GM21423 (cell line): Measurements from ENCODE around the gene HOXA3.

Source experiments
- ATAC-seq: cut with Tn5 transposase; IDR thresholded peaks from one replicate; pipeline ENCODE4 v1.9.1; 2021; ENCODE audit warnings: mild to moderate bottlenecking, moderate library complexity; ENCODE audit not compliant: unreplicated experiment

HOXA3 gene

DNA sequence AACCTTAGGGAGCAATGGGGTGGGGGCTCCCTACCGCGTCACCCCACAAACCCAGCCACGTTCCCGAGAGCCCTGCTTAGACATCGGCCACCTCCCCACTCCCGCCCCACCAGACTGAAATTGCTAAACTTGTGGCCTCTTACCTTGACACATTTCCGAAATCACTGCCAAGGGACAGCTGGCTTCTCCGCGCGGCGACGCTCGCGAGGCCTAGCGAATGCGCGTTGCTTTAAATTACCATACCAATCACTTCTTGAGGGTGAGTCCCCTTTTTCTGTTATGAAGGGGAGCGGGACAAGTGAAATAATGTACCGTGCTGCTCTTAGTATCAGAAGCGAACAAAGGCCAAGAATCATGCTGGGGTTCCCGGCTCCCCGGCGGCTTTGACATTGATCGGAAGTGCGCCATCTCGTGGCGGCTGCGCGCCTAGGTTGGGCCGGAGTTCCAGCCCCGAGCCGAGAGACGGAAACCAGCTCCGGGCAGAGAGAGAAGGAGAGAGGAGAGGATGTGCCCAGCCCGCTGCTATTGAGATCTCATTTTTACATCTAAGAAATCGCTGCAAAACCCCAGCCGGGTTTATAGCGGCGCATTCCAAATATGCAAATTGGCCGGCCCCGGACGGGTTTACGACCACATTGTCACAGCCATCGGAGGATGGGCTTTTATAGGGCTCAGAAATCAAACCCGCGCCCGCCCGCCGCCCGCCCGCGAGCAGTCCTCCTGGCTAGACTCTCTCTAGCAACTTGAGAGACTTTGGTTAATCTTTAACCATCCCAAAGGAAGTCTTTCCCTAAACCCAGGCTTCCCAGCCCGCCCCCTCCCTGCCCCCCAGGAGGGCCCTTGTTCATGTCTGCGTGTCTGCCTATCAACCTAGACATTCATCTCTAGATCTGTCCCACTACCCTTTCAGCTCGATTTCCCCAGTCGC is 27.4 kb upstream of the HOXA3 start:
- no peak for ATAC-seq

DNA sequence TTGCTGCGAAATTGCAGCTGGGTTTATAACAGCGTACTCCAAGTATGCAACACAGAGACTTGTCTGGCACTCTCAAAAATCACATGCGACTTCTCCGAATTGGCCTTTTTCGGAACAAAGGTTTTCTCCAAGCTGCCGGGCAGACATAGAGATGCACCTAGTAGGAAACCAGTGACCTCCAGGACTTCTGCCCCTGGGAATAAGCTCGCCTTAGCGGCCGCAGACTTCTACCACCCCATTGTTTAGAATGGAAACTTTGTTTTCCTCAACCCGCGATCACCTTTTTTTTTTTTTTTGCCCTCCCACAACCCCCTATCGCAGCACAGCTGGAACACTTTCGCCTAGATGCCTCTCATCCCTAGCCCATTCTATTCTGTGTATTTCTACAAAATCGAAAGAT is 26.6 kb upstream of the HOXA3 start:
- ATAC-seq = no peak

DNA sequence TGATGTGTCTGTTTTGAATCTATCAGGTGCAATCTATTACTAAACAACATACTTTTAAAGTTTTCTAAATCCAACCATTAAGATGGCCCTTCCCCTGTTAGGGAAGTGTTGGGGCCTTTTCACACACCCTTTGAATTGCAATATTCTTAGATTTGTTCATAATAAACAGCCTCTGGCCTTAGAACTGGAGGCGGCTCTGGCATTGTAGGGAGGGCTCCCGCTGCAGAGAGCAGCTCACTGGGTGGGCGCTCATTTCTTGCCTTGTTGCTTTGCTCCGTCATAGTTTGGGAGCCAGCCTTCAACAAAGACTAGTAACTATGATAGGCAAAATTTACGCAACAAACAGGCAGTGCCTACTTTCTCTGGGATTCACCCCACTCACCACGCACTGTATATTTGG is 26.0 kb upstream of the HOXA3 start:
- ATAC-seq = no peak

DNA sequence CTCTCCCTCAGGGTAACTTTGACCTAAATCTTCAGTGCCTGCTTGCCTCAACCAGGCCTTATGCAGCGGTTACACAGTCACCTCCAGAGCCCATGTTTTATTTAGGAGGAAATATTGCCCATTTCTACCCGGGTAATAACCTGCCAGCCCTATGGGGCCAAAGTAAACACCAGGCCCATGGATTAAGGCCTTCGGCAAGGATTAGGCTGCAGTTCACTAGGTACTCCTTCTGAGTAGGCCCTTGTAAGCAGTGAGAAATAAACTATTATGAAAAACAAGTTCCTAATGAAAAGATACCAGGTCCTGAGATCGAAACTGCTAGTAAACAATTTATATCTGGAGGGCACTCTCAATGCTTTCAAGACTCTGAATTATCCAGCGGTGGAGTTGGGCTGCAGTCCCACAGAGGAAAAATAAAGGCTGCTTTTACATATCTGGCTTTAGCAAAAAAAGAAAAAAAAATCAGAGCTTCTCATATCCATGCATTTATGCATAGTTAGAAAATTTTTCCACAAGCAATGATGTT is 25.5 kb upstream of the HOXA3 start:
- ATAC-seq = no peak

DNA sequence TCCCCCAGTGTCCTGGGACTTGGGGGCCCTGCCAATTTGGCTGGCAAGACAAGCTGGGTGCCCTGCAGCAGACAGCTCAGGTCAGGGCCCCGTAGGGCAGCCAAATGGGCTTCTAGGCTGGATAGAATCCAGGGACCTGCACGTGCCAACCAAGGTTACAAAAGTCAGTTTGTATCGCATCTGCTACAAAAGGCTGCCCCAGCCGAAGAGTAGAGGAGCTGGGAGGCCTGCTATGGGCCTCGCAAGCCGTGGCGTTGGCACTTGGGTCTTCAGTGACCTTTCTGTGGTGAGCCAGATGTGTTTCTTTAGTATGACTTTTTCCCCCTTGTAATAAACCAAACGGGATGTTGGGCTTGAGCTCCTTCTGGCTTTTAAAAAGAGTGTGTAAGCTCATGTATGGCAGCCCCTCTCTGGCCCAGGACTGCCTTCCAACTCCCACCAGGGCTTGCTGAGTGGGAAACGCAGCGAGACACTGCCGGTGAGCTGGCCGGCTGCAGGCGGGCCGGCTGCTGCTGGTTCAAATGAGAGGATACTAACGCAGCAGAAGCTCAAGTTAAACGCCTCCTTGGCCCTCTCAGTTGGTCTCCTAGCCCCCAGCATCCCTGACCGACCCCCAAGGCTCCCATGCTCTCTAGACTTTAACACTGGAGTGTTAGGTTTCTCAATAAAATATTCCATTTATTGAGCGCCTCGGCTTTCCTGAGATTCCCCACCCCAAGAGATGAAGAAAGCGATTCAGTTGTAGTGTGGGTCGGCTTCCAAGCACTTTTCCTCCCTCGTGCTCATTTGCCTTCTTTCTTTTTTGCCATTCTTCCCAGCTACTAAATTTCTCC is 24.8 kb upstream of the HOXA3 start:
- ATAC-seq = no peak

DNA sequence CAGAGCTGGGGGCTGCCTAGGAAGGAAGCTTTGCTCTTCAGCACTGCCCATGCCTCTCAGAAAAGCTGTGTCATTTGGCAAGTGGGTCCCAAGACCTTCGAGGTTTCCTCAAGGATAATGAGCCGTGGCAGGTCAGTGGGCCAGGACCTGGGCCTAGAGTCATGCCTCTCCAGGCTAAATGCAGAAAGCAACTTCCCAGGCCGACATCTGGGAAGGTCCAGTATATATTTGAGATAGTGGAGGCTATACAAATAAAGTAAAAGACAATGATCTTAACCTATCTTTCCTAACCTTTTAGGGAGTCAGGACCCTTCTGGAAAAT is 24.1 kb upstream of the HOXA3 start:
- no peak for ATAC-seq

DNA sequence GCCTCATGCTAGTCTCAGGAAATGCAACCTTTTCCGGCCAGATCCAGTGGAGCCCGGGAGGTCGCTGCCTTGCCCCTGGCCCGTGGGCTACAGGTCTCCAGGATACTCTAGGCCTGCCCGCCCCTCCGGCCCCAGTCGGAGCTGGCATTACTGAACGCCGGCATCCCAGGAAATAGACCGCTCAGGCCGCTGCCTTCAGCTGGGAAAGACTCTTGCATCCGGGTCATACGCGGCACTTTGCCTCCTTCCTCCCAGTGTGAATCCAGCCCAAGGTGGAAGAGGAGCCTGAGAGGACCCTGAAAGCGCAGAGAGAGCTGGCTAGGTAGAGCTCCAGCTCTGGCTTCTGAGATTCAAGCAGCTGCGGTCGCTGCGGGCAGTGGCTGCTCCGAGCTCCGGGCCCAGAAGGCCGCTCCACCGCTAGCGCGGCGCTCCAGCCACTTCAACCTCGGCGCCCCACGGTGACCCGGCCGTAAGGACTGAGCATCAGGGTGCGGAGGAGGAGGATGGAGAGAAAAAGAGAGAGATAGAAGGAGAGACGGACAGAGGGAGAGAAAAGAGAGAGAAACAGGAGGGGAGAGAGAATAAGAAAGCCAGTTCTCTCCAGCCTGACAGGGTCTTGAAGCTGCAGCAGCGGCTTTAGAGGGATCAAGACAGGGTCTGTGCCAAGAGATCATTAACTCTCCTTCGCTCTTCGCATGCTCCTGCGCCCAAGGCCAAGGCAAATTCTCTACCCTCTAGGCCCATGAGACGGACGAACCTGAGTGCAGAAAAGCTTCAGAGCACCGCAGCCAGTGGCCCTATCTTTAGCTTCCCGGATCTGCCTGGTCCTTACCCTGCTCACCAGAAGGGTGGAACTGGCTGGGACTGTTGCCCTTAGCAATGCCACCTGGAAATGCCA is 23.5 kb upstream of the HOXA3 start:
- ATAC-seq = no peak

DNA sequence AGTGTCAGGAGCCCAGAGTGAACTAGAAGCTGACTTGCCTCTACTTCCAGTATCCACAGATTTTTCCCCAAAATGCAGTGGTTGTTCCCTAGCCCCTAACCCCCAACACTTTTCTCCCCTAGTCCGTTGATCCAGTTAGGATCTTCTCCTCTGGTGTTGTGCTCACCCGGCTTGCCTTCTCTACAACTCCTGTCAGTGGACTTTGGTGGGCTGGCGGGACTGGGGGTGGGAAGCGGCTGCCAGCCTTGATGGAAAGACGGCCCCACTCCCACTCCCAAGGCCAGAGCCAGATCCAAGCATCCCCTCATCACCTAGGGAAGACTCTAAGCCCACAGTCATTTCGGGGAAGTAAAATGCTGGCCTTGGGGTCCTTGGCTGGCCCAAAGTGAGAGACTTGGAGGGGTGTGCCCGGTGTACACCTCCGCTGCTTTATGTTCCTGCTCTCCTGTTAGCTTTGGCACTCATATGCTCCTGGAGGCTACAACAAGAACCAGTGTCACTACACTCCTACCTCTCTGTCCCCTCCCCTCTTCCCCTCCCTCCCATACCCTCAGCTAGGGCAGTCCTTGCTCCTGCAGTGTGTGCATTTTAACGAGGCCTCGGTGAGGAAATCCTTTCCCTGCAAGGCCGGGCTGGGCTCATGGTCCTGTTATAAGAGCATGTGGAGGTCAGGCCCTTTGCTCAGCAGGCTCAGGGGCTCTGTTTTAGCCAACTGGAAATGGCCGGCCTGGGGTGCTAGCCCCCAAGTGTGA is 22.7 kb upstream of the HOXA3 start:
- no peak for ATAC-seq

DNA sequence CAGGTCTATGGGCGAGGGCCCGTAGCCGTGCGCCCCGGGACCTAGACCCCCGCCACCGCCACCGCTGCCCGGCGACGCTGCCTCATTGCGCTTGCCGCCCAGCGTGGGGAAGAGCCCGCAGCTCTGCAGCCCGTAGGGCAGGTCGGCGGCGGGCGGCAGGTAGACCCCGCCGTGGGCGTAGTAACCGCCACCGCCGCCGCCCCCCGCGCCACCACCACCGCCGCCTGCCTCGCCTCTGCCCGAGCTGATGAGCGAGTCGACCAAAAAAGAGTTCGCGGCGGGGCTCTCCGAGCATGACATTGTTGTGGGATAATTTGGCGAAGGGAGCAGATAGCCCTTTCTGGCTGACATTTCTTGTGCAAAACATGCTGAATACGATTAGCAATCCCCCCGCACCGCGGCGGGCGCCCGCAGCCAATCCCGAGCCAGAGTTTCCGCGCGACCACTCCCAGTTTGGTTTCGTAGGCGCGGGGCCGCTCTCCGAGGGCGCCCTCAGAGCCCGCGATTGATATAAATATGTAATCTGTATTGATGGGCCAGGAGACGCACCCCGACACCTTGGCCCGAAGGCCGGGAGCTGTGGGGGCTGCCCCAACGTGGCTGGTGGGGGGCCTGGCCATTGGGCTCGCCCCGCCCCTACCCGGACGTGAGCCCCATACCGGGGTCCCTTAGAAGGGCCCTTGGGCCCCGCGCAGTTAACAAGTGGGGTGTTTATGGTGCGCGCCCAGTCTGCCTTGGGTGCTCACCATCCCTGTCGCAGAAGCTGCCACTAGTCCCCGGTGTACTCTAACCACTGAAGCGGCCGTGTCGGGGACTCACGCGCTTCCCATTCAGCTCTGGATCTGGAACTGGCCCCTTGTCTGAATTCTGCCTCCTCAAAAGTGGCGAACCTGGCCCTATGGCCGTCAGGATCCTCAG is 21.8 kb upstream of the HOXA3 start, which contains the start of gene HOXA10:
Gene HOXA10, minus strand, starts transcription at position 365 of the 918 bp plus-strand sequence. Its CDS starts 14 bp downstream, at position 351.
- no peak for ATAC-seq

DNA sequence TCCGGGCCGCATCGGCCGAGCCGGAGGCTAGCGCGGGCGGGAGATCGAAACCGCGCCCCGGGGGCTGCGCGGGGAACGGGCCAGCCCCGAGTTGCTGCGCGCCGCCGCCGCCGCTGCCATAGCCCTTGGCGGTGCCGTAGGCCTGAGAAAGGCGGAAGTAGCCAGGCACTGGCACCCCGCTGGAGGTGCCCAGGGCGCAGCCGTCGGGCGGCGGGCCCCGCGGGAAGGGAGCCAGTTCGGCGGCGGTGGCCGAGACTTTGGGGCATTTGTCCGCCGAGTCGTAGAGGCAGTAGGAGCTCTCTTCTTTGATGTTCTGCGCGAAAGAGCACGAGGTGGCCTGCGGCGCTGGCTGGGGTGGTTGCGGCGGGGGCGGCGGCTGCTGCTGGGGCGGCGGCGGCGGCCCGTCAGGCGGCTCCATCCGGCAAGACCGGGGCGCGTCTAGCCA is 21.1 kb upstream of the HOXA3 start:
- ATAC-seq = no peak

DNA sequence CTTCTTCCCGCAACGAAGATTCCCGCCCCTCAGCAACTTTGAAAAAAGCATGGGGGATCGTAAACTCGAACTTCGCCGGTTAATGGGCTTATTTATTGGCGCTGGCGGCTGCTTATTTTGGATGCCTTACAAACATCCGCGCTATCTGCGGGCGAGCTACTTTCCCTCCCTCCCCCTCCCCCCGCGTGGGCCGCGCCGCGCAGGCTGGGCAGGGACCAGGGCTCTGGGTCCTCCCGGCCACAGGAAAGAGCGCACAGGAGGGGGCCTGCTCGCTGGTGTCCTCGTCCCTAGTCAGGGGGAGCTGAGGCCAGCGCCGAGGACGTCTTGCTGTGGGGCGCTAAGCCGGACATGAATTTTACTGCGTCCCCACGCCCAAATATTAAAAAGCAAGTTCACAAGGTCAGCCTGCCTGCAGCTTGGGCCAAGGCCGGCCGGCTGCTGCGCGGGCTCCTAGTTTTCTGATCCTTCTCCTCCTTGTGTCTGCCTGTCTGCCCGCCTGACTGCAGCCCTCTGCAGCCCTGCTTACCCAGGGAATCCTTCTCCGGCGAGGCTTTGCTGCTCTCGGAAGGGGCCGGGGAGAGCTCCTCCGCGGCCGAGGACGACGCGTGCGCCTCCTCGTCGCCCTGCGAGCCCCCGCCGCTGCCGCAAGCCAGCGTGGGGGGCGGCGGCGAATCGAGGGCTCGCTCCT is 20.6 kb upstream of the HOXA3 start:
- ATAC-seq = no peak

DNA sequence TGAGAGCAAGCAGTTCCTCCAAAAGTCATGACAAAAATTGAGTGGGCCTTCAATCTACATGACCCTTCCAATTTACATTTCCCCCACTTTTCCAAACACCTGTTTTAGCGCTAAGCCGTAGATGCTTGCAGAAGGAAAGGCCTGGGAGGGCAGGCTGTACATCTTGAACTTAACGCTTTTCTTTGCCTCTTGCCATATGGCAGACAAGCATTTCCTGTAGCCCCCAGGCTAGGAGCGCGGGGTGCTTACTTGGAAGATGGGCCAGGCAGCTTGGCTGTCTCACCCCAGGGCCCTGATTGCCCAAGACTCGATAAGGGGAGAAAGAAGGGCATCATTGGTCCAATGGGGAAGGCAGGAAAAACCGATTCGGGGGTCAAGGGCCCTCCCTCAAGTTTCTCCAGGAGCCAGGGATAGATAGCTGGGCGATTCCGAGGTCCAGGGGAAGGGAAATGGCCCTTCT is 20.0 kb upstream of the HOXA3 start:
- no peak for ATAC-seq

DNA sequence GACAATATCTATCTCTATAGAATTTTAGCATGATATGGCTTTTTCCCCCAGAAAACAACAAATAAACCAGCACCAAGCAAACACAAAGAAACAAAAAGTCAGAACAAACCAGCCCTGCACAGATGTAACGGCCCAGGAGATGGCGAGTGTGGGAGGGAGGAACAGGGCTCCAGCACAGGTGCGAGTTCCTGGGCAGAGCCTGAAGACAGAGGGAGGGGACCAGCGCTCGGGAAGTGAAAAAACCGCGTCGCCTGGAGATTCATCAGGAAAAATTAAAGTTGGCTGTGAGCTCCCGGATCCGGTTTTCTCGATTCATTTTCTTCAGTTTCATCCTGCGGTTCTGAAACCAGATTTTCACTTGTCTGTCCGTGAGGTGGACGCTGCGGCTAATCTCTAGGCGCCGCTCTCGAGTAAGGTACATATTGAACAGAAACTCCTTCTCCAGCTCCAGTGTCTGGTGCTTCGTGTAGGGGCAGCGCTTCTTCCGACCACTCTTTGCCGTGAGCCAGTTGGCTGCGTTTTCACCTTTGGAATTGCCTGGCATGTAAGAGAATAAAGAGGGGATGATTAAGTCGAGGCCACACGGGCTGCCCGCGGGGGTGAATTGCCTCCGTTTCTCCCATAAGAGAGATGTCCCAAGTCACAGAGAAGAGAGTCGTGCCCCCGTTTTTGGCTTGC is 19.4 kb upstream of the HOXA3 start:
- ATAC-seq = no peak

DNA sequence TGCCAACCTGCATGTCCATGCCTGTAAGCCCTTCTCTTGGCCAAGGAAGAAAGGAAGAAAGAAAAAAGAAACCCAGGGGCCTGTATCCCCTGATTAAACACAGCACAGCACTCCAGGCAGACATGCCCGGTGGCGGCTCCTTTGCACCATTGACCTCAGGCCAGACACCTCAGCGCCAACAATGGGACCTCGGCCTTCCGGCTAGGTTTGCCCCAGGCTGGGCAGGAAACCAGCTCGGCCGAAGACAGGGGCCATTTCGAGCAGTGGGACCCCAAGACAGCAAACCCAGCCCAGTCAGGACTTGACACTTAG is 18.9 kb upstream of the HOXA3 start:
- ATAC-seq = no peak

DNA sequence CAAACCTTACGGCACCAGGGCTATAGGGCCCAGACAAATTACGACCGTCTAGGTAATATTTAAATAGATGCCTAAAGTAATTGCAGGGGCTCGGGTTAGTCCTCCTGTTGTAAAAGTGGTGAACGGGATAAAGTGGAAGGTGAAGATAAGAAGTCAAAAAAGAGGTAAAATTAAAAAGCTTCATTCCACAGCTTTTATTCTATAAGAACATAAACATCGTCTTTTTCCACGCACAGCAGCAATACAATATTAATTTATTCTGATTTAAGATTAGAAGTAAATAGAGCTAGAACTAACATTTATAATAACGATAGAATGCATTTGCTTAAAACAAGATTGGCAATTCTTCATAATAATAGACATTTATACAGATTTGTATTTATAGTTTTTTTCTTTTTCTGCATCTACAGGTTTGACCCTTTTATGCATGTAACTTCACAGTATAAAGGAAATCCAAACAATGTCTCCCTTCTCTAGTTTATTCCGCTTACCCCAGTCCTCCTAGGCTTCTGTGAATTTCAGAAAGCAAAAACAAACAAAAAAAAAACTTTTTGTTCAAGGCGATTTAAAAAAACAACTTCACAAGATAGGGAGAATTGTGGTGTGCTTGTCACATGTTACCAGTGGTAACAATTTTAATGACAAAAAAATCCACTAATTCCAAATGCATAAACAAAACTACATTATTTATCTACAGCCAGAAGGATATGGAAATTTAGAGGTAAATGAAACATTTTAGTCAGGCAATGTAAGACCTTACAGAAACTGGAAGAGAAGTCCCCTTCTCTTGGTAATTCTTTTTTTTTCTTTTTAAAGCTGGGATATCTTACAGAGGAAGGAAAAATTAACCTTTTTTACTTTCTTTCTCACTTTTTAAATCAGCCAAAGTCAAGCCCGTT is 18.3 kb upstream of the HOXA3 start:
- no peak for ATAC-seq

DNA sequence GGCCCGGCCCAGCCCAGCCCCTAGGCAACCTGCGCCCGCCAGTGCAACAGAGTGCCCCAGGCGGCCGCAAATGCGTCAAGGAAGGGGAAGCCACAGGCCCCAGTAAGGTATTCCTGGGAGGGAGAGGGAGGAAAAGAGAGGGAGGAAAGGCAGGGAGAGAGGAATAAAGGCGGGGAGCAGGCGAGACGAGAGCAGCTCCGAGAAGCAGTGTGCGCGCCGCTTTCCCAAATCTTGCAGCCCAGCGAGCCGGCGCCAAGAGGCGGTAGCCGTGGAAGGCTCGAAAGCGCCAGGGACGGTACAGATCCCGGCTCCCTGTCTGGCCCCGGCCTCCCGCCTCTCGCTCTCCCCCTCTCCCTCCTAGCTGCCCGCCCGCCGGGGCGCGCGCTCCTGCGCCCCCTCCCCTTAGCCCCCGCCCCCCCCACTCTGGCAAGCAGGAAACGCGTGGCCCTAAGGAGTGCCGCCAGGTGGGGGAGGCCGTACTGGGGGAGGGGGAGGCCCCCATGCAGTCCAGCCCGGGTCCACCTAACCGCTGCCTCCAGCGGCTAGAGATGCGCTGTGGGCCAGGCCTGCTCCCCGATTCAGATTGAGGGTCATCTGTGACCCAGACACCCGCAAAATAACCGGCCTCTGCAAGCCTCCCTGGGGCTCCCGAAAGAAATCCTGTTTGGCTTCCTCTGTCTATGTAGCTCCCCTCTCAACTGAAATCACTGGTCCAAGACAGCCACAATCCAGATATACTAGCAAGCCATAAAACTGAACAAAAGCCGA is 17.5 kb upstream of the HOXA3 start:
- ATAC-seq = no peak
